HEK293 (cell line): ENCODE data around the gene NAPG.
"Not testable (repeated sequence)": the region's sequence is repeated elsewhere in the genome, so short reads cannot be mapped to it uniquely, and the experiment has no call there.

Experiments used
- CTCF ChIA-PET: fragments of 350-600 bp; formaldehyde crosslinking; extraction: SDS; loops from one replicate; lab custom pipeline; 2021; ENCODE audit warnings: antibody characterized with exemption; lab: Yijun Ruan, JAX
- POLR2A ChIA-PET: fragments of 300-600 bp; formaldehyde crosslinking; extraction: SDS; loops from one replicate; lab custom pipeline; 2020; ENCODE audit warnings: antibody characterized with exemption, inconsistent platforms; lab: Yijun Ruan, JAX
- H3K27ac ChIP-seq: fragments of 200-500 bp; sonication (Bioruptor generic); 2 replicates; pipeline ENCODE4 v1.5.1; 2014; ENCODE audit warnings: low read depth, low read length, control low read depth, inconsistent platforms; ENCODE audit errors: extremely low read depth
- H3K36me3 ChIP-seq, 2 experiments: fragments of 200-500 bp in 1 of 2; sonication (Bioruptor generic) in 1 of 2; 1 replicate in 1 of 2; 2 replicates in 1 of 2; pipeline ENCODE4 v1.5.1; 2014 to 2017; ENCODE audit warnings: inconsistent platforms in 2 of 2, low read length in 2 of 2; ENCODE audit not compliant: control insufficient read depth in 2 of 2, insufficient read depth in 1 of 2
- H3K4me1 ChIP-seq: fragments of 200-500 bp; sonication (Bioruptor generic); 2 replicates; pipeline ENCODE4 v1.5.1; 2014; ENCODE audit warnings: mild to moderate bottlenecking, low read length, inconsistent platforms; ENCODE audit not compliant: control insufficient read depth, insufficient read depth
- H3K4me3 ChIP-seq: 2 replicates; pipeline ENCODE4 v1.5.1; 2011; ENCODE audit warnings: low read depth, mild to moderate bottlenecking, control low read depth, low read length, moderate library complexity
- H3K9me3 ChIP-seq: fragments of 200-500 bp; sonication (Bioruptor generic); 2 replicates; pipeline ENCODE4 v1.5.1; 2014; ENCODE audit warnings: low read depth, low read length, inconsistent platforms; ENCODE audit not compliant: control insufficient read depth, insufficient read depth
- CTCF ChIP-seq: fragments of 450-650 bp; formaldehyde crosslinking; IDR thresholded peaks from 2 replicates; pipeline ENCODE4 v1.5.1; 2016; ENCODE audit warnings: missing biosample characterization, missing genetic modification characterization
- GLI2 ChIP-seq: fragments of 450-650 bp; formaldehyde crosslinking; IDR thresholded peaks from 2 replicates; pipeline ENCODE4; 2017; ENCODE audit warnings: missing biosample characterization, missing genetic modification characterization, low read depth, borderline replicate concordance
- HOXA7 ChIP-seq: sonication (generic); formaldehyde crosslinking; IDR thresholded peaks from 2 replicates; pipeline ENCODE4 v1.8.1; 2022; ENCODE audit warnings: missing genetic modification reagents, borderline replicate concordance
- HOXC10 ChIP-seq: sonication (generic); formaldehyde crosslinking; IDR thresholded peaks from 2 replicates; pipeline ENCODE4 v1.8.1; 2023; ENCODE audit warnings: mild to moderate bottlenecking, missing genetic modification reagents
- KLF17 ChIP-seq: fragments of 450-650 bp; formaldehyde crosslinking; IDR thresholded peaks from 2 replicates; pipeline ENCODE4 v1.5.1; 2016; ENCODE audit warnings: missing biosample characterization, missing genetic modification characterization
- KLF9 ChIP-seq: fragments of 450-650 bp; formaldehyde crosslinking; IDR thresholded peaks from 2 replicates; pipeline ENCODE4 v1.5.1; 2016; ENCODE audit warnings: missing biosample characterization, missing genetic modification characterization, low read depth
- PRDM1 ChIP-seq: fragments of 450-650 bp; formaldehyde crosslinking; IDR thresholded peaks from 2 replicates; pipeline ENCODE4; 2016; ENCODE audit warnings: missing biosample characterization, missing genetic modification characterization
- PRDM2 ChIP-seq: fragments of 450-650 bp; formaldehyde crosslinking; IDR thresholded peaks from 2 replicates; pipeline ENCODE4 v1.5.1; 2016; ENCODE audit warnings: missing biosample characterization, missing genetic modification characterization, borderline replicate concordance
- REPIN1 ChIP-seq: fragments of 450-650 bp; formaldehyde crosslinking; IDR thresholded peaks from 2 replicates; pipeline ENCODE4 v1.5.1; 2017; ENCODE audit warnings: missing biosample characterization, missing genetic modification characterization, low read depth
- SETDB1 ChIP-seq: IDR thresholded peaks from one replicate; pipeline ENCODE4 v1.6.1; 2017; ENCODE audit warnings: mild to moderate bottlenecking, low read length, moderate library complexity, mixed read lengths; ENCODE audit not compliant: insufficient read length
- SP2 ChIP-seq: fragments of 450-650 bp; formaldehyde crosslinking; IDR thresholded peaks from 2 replicates; pipeline ENCODE4 v1.5.1; 2016; ENCODE audit warnings: missing biosample characterization, missing genetic modification characterization
- ZNF138 ChIP-seq: fragments of 450-650 bp; formaldehyde crosslinking; IDR thresholded peaks from 2 replicates; pipeline ENCODE4 v1.5.1; 2016; ENCODE audit warnings: missing biosample characterization, missing genetic modification characterization, borderline replicate concordance
- ZNF146 ChIP-seq: fragments of 450-650 bp; formaldehyde crosslinking; IDR thresholded peaks from 2 replicates; pipeline ENCODE4 v1.5.1; 2016; ENCODE audit warnings: missing biosample characterization, missing genetic modification characterization
- ZNF16 ChIP-seq: fragments of 450-650 bp; formaldehyde crosslinking; IDR thresholded peaks from 2 replicates; pipeline ENCODE4 v1.5.1; 2016; ENCODE audit warnings: low read depth, missing biosample characterization, missing genetic modification characterization
- ZNF211 ChIP-seq: fragments of 450-650 bp; formaldehyde crosslinking; IDR thresholded peaks from 2 replicates; pipeline ENCODE4 v1.5.1; 2016; ENCODE audit warnings: low read depth, missing biosample characterization, missing genetic modification characterization
- ZNF292 ChIP-seq: fragments of 450-650 bp; formaldehyde crosslinking; IDR thresholded peaks from 2 replicates; pipeline ENCODE4 v1.5.1; 2016; ENCODE audit warnings: low read depth, missing biosample characterization, missing genetic modification characterization, borderline replicate concordance
- ZNF366 ChIP-seq: fragments of 450-650 bp; formaldehyde crosslinking; conservative IDR thresholded peaks from 2 replicates; pipeline ENCODE4 v1.5.1; 2016; ENCODE audit warnings: missing biosample characterization, missing genetic modification characterization
- ZNF404 ChIP-seq: fragments of 450-650 bp; formaldehyde crosslinking; IDR thresholded peaks from 2 replicates; pipeline ENCODE4 v1.5.1; 2017; ENCODE audit warnings: missing biosample characterization, missing genetic modification characterization
- ZNF571 ChIP-seq: fragments of 450-650 bp; formaldehyde crosslinking; IDR thresholded peaks from 2 replicates; pipeline ENCODE4 v1.5.0; 2017; ENCODE audit warnings: missing biosample characterization, missing genetic modification characterization
- ZNF629 ChIP-seq: fragments of 450-650 bp; formaldehyde crosslinking; IDR thresholded peaks from 2 replicates; pipeline ENCODE4 v1.5.1; 2017; ENCODE audit warnings: missing biosample characterization, missing genetic modification characterization
- ZNF692 ChIP-seq: fragments of 450-650 bp; formaldehyde crosslinking; IDR thresholded peaks from 2 replicates; pipeline ENCODE4 v1.5.1; 2016; ENCODE audit warnings: missing biosample characterization, missing genetic modification characterization
- ZNF768 ChIP-seq: fragments of 450-650 bp; formaldehyde crosslinking; IDR thresholded peaks from 2 replicates; pipeline ENCODE4 v1.5.1; 2018; ENCODE audit warnings: missing biosample characterization, mild to moderate bottlenecking, missing genetic modification characterization
- ZNF791 ChIP-seq: fragments of 450-650 bp; formaldehyde crosslinking; IDR thresholded peaks from 2 replicates; pipeline ENCODE4 v1.5.1; 2016; ENCODE audit warnings: missing biosample characterization, missing genetic modification characterization

Gene NAPG

GRCh38 chr18:10566390-10566789, 40.6 kb downstream of the NAPG start:
- CTCF ChIA-PET: no interaction called here
- Histone ChIP-seq H3K9me3 (no peaks in the 10 kb centered on the region), H3K36me3 (no peaks in the 10 kb centered on the region), H3K4me3 (no peak overlapping the region), H3K27ac (no peak overlapping the region), H3K4me1 (no peaks in the 10 kb centered on the region)
- POLR2A ChIA-PET: no interaction called here
- TF ChIP-seq ZNF292 (tag by site-specific recombination) (no peak), ZNF404 (tag by site-specific recombination) (no peak), PRDM2 (tag by site-specific recombination) (no peak), CTCF (tag by site-specific recombination) (no peak), HOXA7 (CRISPR knock-in tag) (no peak)

GRCh38 chr18:10569941-10570340, 44.1 kb downstream of the NAPG start:
- not testable (repeated sequence) for H3K4me3 ChIP-seq
- peak; percentile 61 for TF ChIP-seq ZNF146 (tag by site-specific recombination)
- TF ChIP-seq, all 188 proteins: peak for 1; not testable (repeated sequence) for 187
- POLR2A ChIA-PET, H3K9me3 ChIP-seq, H3K36me3 ChIP-seq, H3K4me1 ChIP-seq, H3K27ac ChIP-seq: not testable (repeated sequence)
- CTCF ChIA-PET: interaction anchor here (1.4 to 3.0 kb wide), 2 partner anchors 10 to 584 kb away, joined by 3 to 14 read pairs; no protein-coding TSS in a partner anchor

GRCh38 chr18:10570622-10571021, 44.8 kb downstream of the NAPG start:
- no peaks in the 10 kb centered on the region for H3K4me1 ChIP-seq
- no peaks in the 10 kb centered on the region for H3K36me3 ChIP-seq
- H3K4me3 ChIP-seq: no peak overlapping the region
- POLR2A ChIA-PET: no interaction called here
- H3K27ac ChIP-seq: no peak overlapping the region
- no peaks in the 10 kb centered on the region for H3K9me3 ChIP-seq
- CTCF ChIA-PET: interaction anchor here (1.4 to 3.0 kb wide), 2 partner anchors 10 to 584 kb away, joined by 3 to 14 read pairs; no protein-coding TSS in a partner anchor
- TF ChIP-seq REPIN1 (tag by site-specific recombination): no peak
- no peak for TF ChIP-seq KLF9 (tag by site-specific recombination)
- TF ChIP-seq ZNF138 (tag by site-specific recombination): no peak
- no peak for TF ChIP-seq ZNF366 (tag by site-specific recombination)
- no peak for TF ChIP-seq ZNF629 (tag by site-specific recombination)
- TF ChIP-seq GLI2 (tag by site-specific recombination): no peak
- no peak for TF ChIP-seq HOXC10 (CRISPR knock-in tag)
- TF ChIP-seq ZNF571 (tag by site-specific recombination): no peak
- no peak for TF ChIP-seq SETDB1
- TF ChIP-seq SP2 (tag by site-specific recombination): no peak
- TF ChIP-seq ZNF16 (tag by site-specific recombination): no peak
- TF ChIP-seq PRDM1 (tag by site-specific recombination): no peak
- no peak for TF ChIP-seq ZNF211
- no peak for TF ChIP-seq ZNF768 (tag by site-specific recombination)
- no peak for TF ChIP-seq KLF17 (tag by site-specific recombination)
- TF ChIP-seq ZNF791 (tag by site-specific recombination): no peak
- no peak for TF ChIP-seq ZNF692 (tag by site-specific recombination)
